ENCODE measurements around the gene ASPDH.

DNA sequence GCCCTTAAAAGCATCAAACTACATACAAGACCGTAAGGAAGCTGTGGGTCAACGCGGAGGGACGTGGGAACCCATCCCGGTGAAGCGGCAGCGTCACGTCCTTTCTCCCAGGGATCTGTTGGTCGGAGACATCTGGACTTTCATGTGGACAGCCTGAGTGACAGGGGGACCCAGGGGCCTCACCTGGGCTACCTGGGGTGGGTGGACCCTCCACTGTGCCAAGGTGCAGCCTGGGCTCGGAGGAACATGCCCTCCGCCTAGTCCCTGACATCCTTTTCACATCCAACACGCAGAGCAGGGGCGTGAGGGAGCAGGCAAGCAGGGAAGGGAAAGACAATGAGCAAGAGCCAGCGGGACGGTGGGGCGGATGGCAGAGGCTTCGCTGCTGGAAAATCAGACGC, 23.3 kb downstream of the ASPDH start:
- TF ChIP-seq, protein P1, sequence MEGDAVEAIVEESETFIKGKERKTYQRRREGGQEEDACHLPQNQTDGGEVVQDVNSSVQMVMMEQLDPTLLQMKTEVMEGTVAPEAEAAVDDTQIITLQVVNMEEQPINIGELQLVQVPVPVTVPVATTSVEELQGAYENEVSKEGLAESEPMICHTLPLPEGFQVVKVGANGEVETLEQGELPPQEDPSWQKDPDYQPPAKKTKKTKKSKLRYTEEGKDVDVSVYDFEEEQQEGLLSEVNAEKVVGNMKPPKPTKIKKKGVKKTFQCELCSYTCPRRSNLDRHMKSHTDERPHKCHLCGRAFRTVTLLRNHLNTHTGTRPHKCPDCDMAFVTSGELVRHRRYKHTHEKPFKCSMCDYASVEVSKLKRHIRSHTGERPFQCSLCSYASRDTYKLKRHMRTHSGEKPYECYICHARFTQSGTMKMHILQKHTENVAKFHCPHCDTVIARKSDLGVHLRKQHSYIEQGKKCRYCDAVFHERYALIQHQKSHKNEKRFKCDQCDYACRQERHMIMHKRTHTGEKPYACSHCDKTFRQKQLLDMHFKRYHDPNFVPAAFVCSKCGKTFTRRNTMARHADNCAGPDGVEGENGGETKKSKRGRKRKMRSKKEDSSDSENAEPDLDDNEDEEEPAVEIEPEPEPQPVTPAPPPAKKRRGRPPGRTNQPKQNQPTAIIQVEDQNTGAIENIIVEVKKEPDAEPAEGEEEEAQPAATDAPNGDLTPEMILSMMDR (IDR thresholded peaks at IDR 0.05) = no peak
- no peak for TF ChIP-seq ZFX (IDR thresholded peaks at IDR 0.05; ENCODE audit: borderline replicate concordance)

All from 22Rv1 (cell line).